ENCODE measurements around the gene ACADL. TPM values are rescaled to one million over a fixed set of nuclear protein-coding genes. Genes with fewer than 3 reads are reported as not detected.
"Not testable (repeated sequence)": the region's sequence is repeated elsewhere in the genome, so short reads cannot be mapped to it uniquely, and the experiment has no call there.

Gene ACADL
- total RNA-seq, 4 donors from 2014 or later = 2.5 to 6.5 (median 3.5) TPM

GRCh38 chr2:210190345-210190744 lies 34.9 kb downstream of the ACADL start:
- 83 to 88% methylated on average over 4 of the region's 4 CpGs for WGBS, 2 donors
- intact Hi-C loops (cut with DNase I; ENCODE audit: low total_unique reads) = no loop called here
- TF ChIP-seq CTCF (IDR thresholded peaks at IDR 0.05) (no peak), POLR2A (IDR thresholded peaks at IDR 0.05) (no peak)
- H3K4me3 ChIP-seq (ENCODE audit: low read depth, poor library complexity, severe bottlenecking) = no peak overlapping the region
- no peak for DNase-seq (ENCODE audit: low spot score in 2 of 2)

- TF ChIP-seq POLR2A (IDR thresholded peaks at IDR 0.05) (no peak), CTCF (IDR thresholded peaks at IDR 0.05) (no peak)
- intact Hi-C loops (cut with DNase I; ENCODE audit: low total_unique reads) = no loop called here
- WGBS, 2 donors = 44 to 60% methylated on average over 1 of the region's 1 CpG
These were observed 35.7 kb downstream of the ACADL start for GRCh38 chr2:210189452-210190138.

GRCh38 chr2:210188755-210189154 lies 36.5 kb downstream of the ACADL start:
- H3K4me3 ChIP-seq (ENCODE audit: low read depth, poor library complexity, severe bottlenecking) = no peak overlapping the region
- no peak for DNase-seq (ENCODE audit: low spot score in 2 of 2)
- TF ChIP-seq POLR2A (IDR thresholded peaks at IDR 0.05) (no peak), CTCF (IDR thresholded peaks at IDR 0.05) (no peak)
- intact Hi-C loops (cut with DNase I; ENCODE audit: low total_unique reads) = no loop called here
- 28 to 39% methylated on average over 2 of the region's 2 CpGs for WGBS, 2 donors

More at GRCh38 chr2:210189452-210190138, 35.7 kb downstream of the ACADL start:
- DNase-seq (ENCODE audit: low spot score in 2 of 2) = no peak
- H3K4me3 ChIP-seq (ENCODE audit: low read depth, poor library complexity, severe bottlenecking) = no peak overlapping the region

GRCh38 chr2:210188190-210188589 lies 37.1 kb downstream of the ACADL start:
- DNase-seq (ENCODE audit: low spot score in 2 of 2) = no peak
- H3K4me3 ChIP-seq (ENCODE audit: low read depth, poor library complexity, severe bottlenecking) = no peak overlapping the region
- 37 to 64% methylated on average over 3 of the region's 3 CpGs for WGBS, 2 donors
- TF ChIP-seq POLR2A (IDR thresholded peaks at IDR 0.05) (no peak), CTCF (IDR thresholded peaks at IDR 0.05) (no peak)
- intact Hi-C loops (cut with DNase I; ENCODE audit: low total_unique reads) = no loop called here

- H3K4me3 ChIP-seq (ENCODE audit: low read depth, poor library complexity, severe bottlenecking); DNase-seq (ENCODE audit: low spot score in 2 of 2); intact Hi-C loops (cut with DNase I; ENCODE audit: low total_unique reads): not testable (repeated sequence)
- WGBS, 2 donors = 97 to 100% methylated on average over 1 of the region's 1 CpG
These were observed 41.3 kb downstream of the ACADL start for GRCh38 chr2:210183936-210184335.

GRCh38 chr2:210181606-210182088 lies 43.6 kb downstream of the ACADL start:
- whole genome bisulfite sequencing, 2 donors = 58 to 65% methylated on average over 12 of the region's 12 CpGs

GRCh38 chr2:210181033-210181605 lies 44.1 kb downstream of the ACADL start:
- DNase-seq (ENCODE audit: low spot score in 2 of 2); intact Hi-C loops (cut with DNase I; ENCODE audit: low total_unique reads); H3K4me3 ChIP-seq (ENCODE audit: low read depth, poor library complexity, severe bottlenecking): not testable (repeated sequence)
- 57 to 61% methylated on average over 3 of the region's 3 CpGs for WGBS, 2 donors

More at GRCh38 chr2:210181606-210182088, 43.6 kb downstream of the ACADL start:
- DNase-seq (ENCODE audit: low spot score in 2 of 2); H3K4me3 ChIP-seq (ENCODE audit: low read depth, poor library complexity, severe bottlenecking); intact Hi-C loops (cut with DNase I; ENCODE audit: low total_unique reads): not testable (repeated sequence)

Data from lower leg skin (tissue), 4 donors.